ENCODE measurements around the gene CAV1. TPM values are rescaled to one million over a fixed set of nuclear protein-coding genes. Genes with fewer than 3 reads are reported as not detected.

CAV1 gene
- total and polyA plus RNA-seq, 2 experiments from 2014 or later: 16.0 to 21.1 TPM

- Mint-ChIP-seq H3K4me3 (no peak overlapping the region), H3K27ac (no peak overlapping the region), H3K27me3 (ENCODE audit: insufficient read depth, low read depth, poor library complexity) (no peaks in the 10 kb centered on the region), H3K36me3 (ENCODE audit: low read depth) (no peaks in the 10 kb centered on the region), H3K4me1 (peaks cover 11% of the 10 kb centered on the region), H3K9me3 (no peaks in the 10 kb centered on the region)
- Histone ChIP-seq H2AFZ (no peak overlapping the region), H3K27ac (ENCODE audit: low read depth) (no peak overlapping the region), H3K4me2 (no peak overlapping the region), H3K79me2 (replicated peaks; ENCODE audit: insufficient read depth) (no peaks in the 10 kb centered on the region), H3K27me3 (ENCODE audit: insufficient read depth) (no peaks in the 10 kb centered on the region), H3K4me3 (no peak overlapping the region), H4K20me1 (replicated peaks; ENCODE audit: insufficient read depth) (no peaks in the 10 kb centered on the region), H3K36me3 (ENCODE audit: insufficient read depth) (no peaks in the 10 kb centered on the region), H3F3A (replicated peaks; ENCODE audit: low read depth) (no peaks in the 10 kb centered on the region), H3K4me1 (ENCODE audit: insufficient read depth) (peaks cover 16% of the 10 kb centered on the region), H3K9me2 (ENCODE audit: insufficient read depth) (no peaks in the 10 kb centered on the region)
- TF ChIP-seq NANOG (IDR thresholded peaks at IDR 0.05; ENCODE audit: borderline replicate concordance) (no peak), JUNB (IDR thresholded peaks at IDR 0.05; ENCODE audit: unreplicated experiment) (no peak), REST (IDR thresholded peaks at IDR 0.05; ENCODE audit: unreplicated experiment) (no peak), CTCF (conservative IDR thresholded peaks at IDR 0.05; ENCODE audit: low read depth in 2 of 2) (no peak), ZNF114 (CRISPR knock-in tag; IDR thresholded peaks at IDR 0.05) (no peak), ZNF462 (CRISPR knock-in tag; IDR thresholded peaks at IDR 0.05) (no peak), POLR2AphosphoS5 (IDR thresholded peaks at IDR 0.05; ENCODE audit: low read depth) (no peak), EZH2 (IDR thresholded peaks at IDR 0.05; ENCODE audit: low read depth, unreplicated experiment) (no peak), ZNF331 (CRISPR knock-in tag; IDR thresholded peaks at IDR 0.05; ENCODE audit: low read depth) (no peak), STAT1 (IDR thresholded peaks at IDR 0.05; ENCODE audit: unreplicated experiment) (no peak), EZH2phosphoT487 (IDR thresholded peaks at IDR 0.05; ENCODE audit: unreplicated experiment) (no peak), ETS1 (IDR thresholded peaks at IDR 0.05) (no peak), CREB1 (CRISPR knock-in tag; IDR thresholded peaks at IDR 0.05; ENCODE audit: low read depth) (no peak)
- no peak for ATAC-seq
- DNase-seq (ENCODE audit: low spot score): no peak
Measured at GRCh38 chr7:116610721-116611120, 85.9 kb downstream of the CAV1 start.
